Stimulated activated CD8-positive, alpha-beta memory T cell treated with anti-CD3 and anti-CD28 coated beads, Interleukin-2, amount 100 ng/mL, for 1 hour (primary cell): Measurements from ENCODE around the gene MED16.
"Not testable (repeated sequence)": the region's sequence is repeated elsewhere in the genome, so short reads cannot be mapped to it uniquely, and the experiment has no call there.

Experiments used
- DNase-seq, 2 donors: peaks; one replicate each; pipeline ENCODE4 v3.0.0-alpha.2; 2020; ENCODE audit warnings: low read depth in 2 of 2

The MED16 gene

GRCh38 chr19:889662-890295 lies 3.2 kb downstream of the MED16 start:
- no peak for DNase-seq

GRCh38 chr19:888581-889385 lies 4.2 kb downstream of the MED16 start:
- DNase-seq: peak; percentile 24 to 45

GRCh38 chr19:887599-887998 lies 5.4 kb downstream of the MED16 start:
- DNase-seq: no peak

- no peak for DNase-seq
These were observed 5.9 kb downstream of the MED16 start for GRCh38 chr19:887072-887471.

GRCh38 chr19:885536-886224 lies 7.3 kb downstream of the MED16 start:
- DNase-seq: no peak

- DNase-seq: no peak
These were observed 8.4 kb downstream of the MED16 start for GRCh38 chr19:884420-885211.

GRCh38 chr19:883661-884211 lies 9.3 kb downstream of the MED16 start:
- no peak for DNase-seq

- no peak for DNase-seq
These were observed 10.0 kb downstream of the MED16 start for GRCh38 chr19:882871-883497.

GRCh38 chr19:881385-882071 lies 11.5 kb downstream of the MED16 start:
- DNase-seq: no peak

- no peak for DNase-seq
These were observed 13.1 kb downstream of the MED16 start for GRCh38 chr19:879711-880438.

GRCh38 chr19:878751-879561 lies 14.0 kb downstream of the MED16 start:
- DNase-seq: not testable (repeated sequence)

- not testable (repeated sequence) for DNase-seq
These were observed 14.9 kb downstream of the MED16 start for GRCh38 chr19:877992-878660.

- no peak for DNase-seq
These were observed 16.1 kb downstream of the MED16 start for GRCh38 chr19:876780-877314.

- no peak for DNase-seq
These were observed 16.9 kb downstream of the MED16 start for GRCh38 chr19:876089-876488.

GRCh38 chr19:875265-875879 lies 17.6 kb downstream of the MED16 start:
- DNase-seq: no peak

GRCh38 chr19:873561-874041 lies 19.4 kb downstream of the MED16 start:
- DNase-seq: no peak

- DNase-seq: peak; percentile 51 to 59
These were observed 19.9 kb downstream of the MED16 start for GRCh38 chr19:873084-873483.
